HG02885 (cell line): Measurements from ENCODE around the gene KIF21A.

Experiments
- ATAC-seq: cut with Tn5 transposase; IDR thresholded peaks from one replicate; pipeline ENCODE4 v1.9.1; 2021; ENCODE audit warnings: mild to moderate bottlenecking; ENCODE audit not compliant: unreplicated experiment, poor library complexity

The KIF21A gene

GRCh38 chr12:39292125-39292630, 150.7 kb downstream of the KIF21A start:
- no peak for ATAC-seq

- no peak for ATAC-seq
Observed at GRCh38 chr12:39287817-39288216, 155.1 kb downstream of the KIF21A start.

GRCh38 chr12:39287409-39287808, 155.5 kb downstream of the KIF21A start:
- no peak for ATAC-seq

- ATAC-seq, result no peak
Observed at GRCh38 chr12:39278426-39278825, 164.5 kb downstream of the KIF21A start.

GRCh38 chr12:39277416-39277815, 165.5 kb downstream of the KIF21A start:
- peak; percentile 78 for ATAC-seq

GRCh38 chr12:39275846-39276245, 167.1 kb downstream of the KIF21A start:
- no peak for ATAC-seq

- ATAC-seq, result no peak
Observed at GRCh38 chr12:39272871-39273655, 169.9 kb downstream of the KIF21A start.

- ATAC-seq, result no peak
Observed at GRCh38 chr12:39269492-39269891, 173.4 kb downstream of the KIF21A start.

GRCh38 chr12:39267886-39268285, 175.0 kb downstream of the KIF21A start:
- no peak for ATAC-seq

- ATAC-seq, result no peak
Observed at GRCh38 chr12:39252628-39253027, 190.3 kb downstream of the KIF21A start.
